Body of pancreas (tissue), 4 donors: ENCODE results near the gene SIX2.

ENCODE experiments used
- POLR2A ChIP-seq, 3 donors: fragments of 450-650 bp; IDR thresholded peaks; one replicate each; pipeline ENCODE4 v1.6.1; 2016; ENCODE audit warnings: antibody characterized with exemption in 3 of 3, mild to moderate bottlenecking in 2 of 3
- TF ChIP-seq, protein P1 (sequence below), 7 experiments: fragments of 450-650 bp in 4 of 7; fragments of 200-600 bp in 3 of 7; sonication (generic) in 3 of 7; IDR thresholded peaks; one replicate each; pipeline ENCODE4 v1.5.1; 2016 to 2019; ENCODE audit warnings: antibody characterized with exemption in 7 of 7

- TF ChIP-seq, protein P1, sequence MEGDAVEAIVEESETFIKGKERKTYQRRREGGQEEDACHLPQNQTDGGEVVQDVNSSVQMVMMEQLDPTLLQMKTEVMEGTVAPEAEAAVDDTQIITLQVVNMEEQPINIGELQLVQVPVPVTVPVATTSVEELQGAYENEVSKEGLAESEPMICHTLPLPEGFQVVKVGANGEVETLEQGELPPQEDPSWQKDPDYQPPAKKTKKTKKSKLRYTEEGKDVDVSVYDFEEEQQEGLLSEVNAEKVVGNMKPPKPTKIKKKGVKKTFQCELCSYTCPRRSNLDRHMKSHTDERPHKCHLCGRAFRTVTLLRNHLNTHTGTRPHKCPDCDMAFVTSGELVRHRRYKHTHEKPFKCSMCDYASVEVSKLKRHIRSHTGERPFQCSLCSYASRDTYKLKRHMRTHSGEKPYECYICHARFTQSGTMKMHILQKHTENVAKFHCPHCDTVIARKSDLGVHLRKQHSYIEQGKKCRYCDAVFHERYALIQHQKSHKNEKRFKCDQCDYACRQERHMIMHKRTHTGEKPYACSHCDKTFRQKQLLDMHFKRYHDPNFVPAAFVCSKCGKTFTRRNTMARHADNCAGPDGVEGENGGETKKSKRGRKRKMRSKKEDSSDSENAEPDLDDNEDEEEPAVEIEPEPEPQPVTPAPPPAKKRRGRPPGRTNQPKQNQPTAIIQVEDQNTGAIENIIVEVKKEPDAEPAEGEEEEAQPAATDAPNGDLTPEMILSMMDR (IDR thresholded peaks at IDR 0.05) = no peak
- no peak for TF ChIP-seq POLR2A (IDR thresholded peaks at IDR 0.05)
Observed at GRCh38 chr2:44959855-44960254, 49.4 kb downstream of the SIX2 start.
